HepG2 (cell line): ENCODE measurements around the gene SYTL1. TPM values are rescaled to one million over a fixed set of nuclear protein-coding genes. Genes with fewer than 3 reads are reported as not detected.

Source experiments
- ARNT ChIP-seq: fragments of 450-650 bp; IDR thresholded peaks from 2 replicates; pipeline ENCODE4 v1.6.1; 2017
- DMTF1 ChIP-seq: sonication (generic); formaldehyde crosslinking; IDR thresholded peaks from 2 replicates; pipeline ENCODE4 v1.4.0; 2020; ENCODE audit warnings: mild to moderate bottlenecking, missing genetic modification reagents
- ETV6 ChIP-seq: sonication (generic); formaldehyde crosslinking; conservative IDR thresholded peaks from 2 replicates; pipeline ENCODE4 v1.4.0; 2020; ENCODE audit warnings: missing genetic modification reagents
- FOXJ3 ChIP-seq: sonication (generic); formaldehyde crosslinking; IDR thresholded peaks from 2 replicates; pipeline ENCODE4 v1.4.0; 2020; ENCODE audit warnings: missing genetic modification reagents, mild to moderate bottlenecking, borderline replicate concordance
- GATA4 ChIP-seq: sonication (generic); IDR thresholded peaks from 2 replicates; pipeline ENCODE4 v1.6.1; 2016; ENCODE audit warnings: antibody characterized with exemption, low read depth, borderline replicate concordance
- GTF3A ChIP-seq: sonication (generic); formaldehyde crosslinking; conservative IDR thresholded peaks from 2 replicates; pipeline ENCODE4 v1.4.0; 2020; ENCODE audit warnings: mild to moderate bottlenecking, missing genetic modification reagents
- KLF9 ChIP-seq: IDR thresholded peaks from 2 replicates; pipeline ENCODE4 v1.6.1; 2016; ENCODE audit warnings: low read depth
- MED1 ChIP-seq: sonication (generic); formaldehyde crosslinking; IDR thresholded peaks from 2 replicates; pipeline ENCODE4 v1.4.0; 2020; ENCODE audit warnings: missing genetic modification reagents
- MTA3 ChIP-seq: sonication (generic); formaldehyde crosslinking; IDR thresholded peaks from 2 replicates; pipeline ENCODE4 v1.4.0; 2020; ENCODE audit warnings: missing genetic modification reagents
- NFYB ChIP-seq: sonication (generic); formaldehyde crosslinking; IDR thresholded peaks from 2 replicates; pipeline ENCODE4 v1.4.0; 2020; ENCODE audit warnings: missing genetic modification reagents
- NR2F2 ChIP-seq: IDR thresholded peaks from 2 replicates; pipeline ENCODE4 v1.6.1; 2012; ENCODE audit warnings: low read depth, inconsistent platforms, borderline replicate concordance
- RAD21 ChIP-seq: fragments of 450-650 bp; formaldehyde crosslinking; IDR thresholded peaks from 2 replicates; pipeline ENCODE4 v1.5.0; 2020; ENCODE audit warnings: mild to moderate bottlenecking
- RBFOX2 ChIP-seq: fragments of 200-400 bp; formaldehyde crosslinking; IDR thresholded peaks from 2 replicates; pipeline ENCODE4 v1.6.1; 2017; ENCODE audit warnings: low read depth, mild to moderate bottlenecking, low read length
- SOX5 ChIP-seq: IDR thresholded peaks from 2 replicates; pipeline ENCODE4 v1.6.1; 2016; ENCODE audit warnings: borderline replicate concordance
- SP4 ChIP-seq: sonication (generic); formaldehyde crosslinking; IDR thresholded peaks from 2 replicates; pipeline ENCODE4 v1.8.1; 2023; ENCODE audit warnings: mild to moderate bottlenecking, missing genetic modification reagents
- SPEN ChIP-seq: sonication (generic); formaldehyde crosslinking; IDR thresholded peaks from 2 replicates; pipeline ENCODE4 v1.5.1; 2020; ENCODE audit warnings: low read depth, mild to moderate bottlenecking, missing genetic modification reagents
- TBX3 ChIP-seq: fragments of 450-650 bp; IDR thresholded peaks from 2 replicates; pipeline ENCODE4 v1.6.1; 2017; ENCODE audit warnings: antibody characterized with exemption, mild to moderate bottlenecking, inconsistent platforms, borderline replicate concordance
- TRIM24 ChIP-seq: sonication (generic); formaldehyde crosslinking; IDR thresholded peaks from 2 replicates; pipeline ENCODE4 v1.8.0; 2022; ENCODE audit warnings: mild to moderate bottlenecking, missing genetic modification reagents
- XBP1 ChIP-seq: sonication (generic); formaldehyde crosslinking; IDR thresholded peaks from 2 replicates; pipeline ENCODE4 v1.5.0; 2020; ENCODE audit warnings: missing genetic modification reagents
- ZFY ChIP-seq: sonication (generic); formaldehyde crosslinking; IDR thresholded peaks from 2 replicates; pipeline ENCODE4 v1.4.0; 2020; ENCODE audit warnings: missing genetic modification reagents
- ZNF230 ChIP-seq: sonication (generic); formaldehyde crosslinking; IDR thresholded peaks from 2 replicates; pipeline ENCODE4 v1.4.0; 2020; ENCODE audit warnings: mild to moderate bottlenecking, missing genetic modification reagents
- ZNF253 ChIP-seq: sonication (generic); formaldehyde crosslinking; IDR thresholded peaks from 2 replicates; pipeline ENCODE4 v1.8.0; 2022; ENCODE audit warnings: mild to moderate bottlenecking, missing genetic modification reagents, borderline replicate concordance
- ZSCAN9 ChIP-seq: IDR thresholded peaks from 2 replicates; pipeline ENCODE4 v1.6.1; 2016; ENCODE audit warnings: borderline replicate concordance
- polyA plus RNA-seq, 8 experiments: library from polyadenylated mRNA; depleted of rRNA in 3 of 8; stranded (reverse) in 7 of 8; unstranded in 1 of 8; fragments of >200 nt; fragmentation: Illumina TruSeq in 4 of 8; extraction: Trizol in 4 of 8; gene quantifications; 2 replicates each; pipeline versions ENCODE4 v1.2.1 to v1.2.3, GENCODE V29; 2011 to 2016; ENCODE audit warnings: low read depth in 4 of 8, missing spikeins in 1 of 8, mixed read lengths in 1 of 8; ENCODE audit not compliant: insufficient read depth in 1 of 8
- total RNA-seq, 5 experiments: library from RNA; depleted of rRNA; stranded (reverse); fragments of >200 nt; fragmentation: Illumina TruSeq; extraction: Trizol; gene quantifications; 2 replicates each; pipeline ENCODE4 v1.2.3, GENCODE V29; 2016; ENCODE audit warnings: low read depth in 1 of 5
- TF ChIP-seq, protein P1 (sequence below), 2 experiments: sonication (generic) in 1 of 2; formaldehyde crosslinking in 1 of 2; IDR thresholded peaks; 2 replicates each; pipeline versions ENCODE4 v1.5.1 to v1.6.1; 2011 to 2020; ENCODE audit warnings: borderline replicate concordance in 1 of 2, low read depth in 1 of 2, low read length in 1 of 2, mild to moderate bottlenecking in 1 of 2, missing genetic modification reagents in 1 of 2, moderate library complexity in 1 of 2
- TF ChIP-seq, protein P2 (sequence below): sonication (generic); formaldehyde crosslinking; IDR thresholded peaks from 2 replicates; pipeline ENCODE4 v1.4.0; 2020; ENCODE audit warnings: missing genetic modification reagents, borderline replicate concordance

Gene SYTL1
- total and polyA plus RNA-seq, 2 of the 13 experiments (the other 11 are each of a cell fraction or from before 2014, with no cell fraction given), result 11.1 to 17.8 TPM

GRCh38 chr1:27341525-27342252 is at the start of gene SYTL1 (continued):
- TF ChIP-seq ETV6 (CRISPR knock-in tag) (0 out of 2 replicates have a peak, but pooled peaks have one; percentile 64), SOX5 (no peak), ARNT (no peak), ZSCAN9 (CRISPR knock-in tag) (no peak), TRIM24 (CRISPR knock-in tag) (peak; percentile 18; the same call in 1 of the 2 replicates), NFYB (CRISPR knock-in tag) (no peak), SPEN (CRISPR knock-in tag) (peak; percentile 50), MED1 (CRISPR knock-in tag) (peak; percentile 45), DMTF1 (CRISPR knock-in tag) (no peak), MTA3 (CRISPR knock-in tag) (no peak), NR2F2 (no peak), TBX3 (0 out of 2 replicates have a peak, but pooled peaks have one; percentile 31), KLF9 (CRISPR knock-in tag) (no peak), SP4 (peak; percentile 50; the same call in 1 of the 2 replicates), XBP1 (CRISPR knock-in tag) (no peak), RBFOX2 (0 out of 2 replicates have a peak, but pooled peaks have one; percentile 27), FOXJ3 (CRISPR knock-in tag) (0 out of 2 replicates have a peak, but pooled peaks have one; percentile 26), GTF3A (CRISPR knock-in tag) (no peak), ZNF253 (no peak), GATA4 (no peak), ZFY (peak; percentile 55), RAD21 (no peak), ZNF230 (CRISPR knock-in tag) (no peak)
- TF ChIP-seq, protein P1, sequence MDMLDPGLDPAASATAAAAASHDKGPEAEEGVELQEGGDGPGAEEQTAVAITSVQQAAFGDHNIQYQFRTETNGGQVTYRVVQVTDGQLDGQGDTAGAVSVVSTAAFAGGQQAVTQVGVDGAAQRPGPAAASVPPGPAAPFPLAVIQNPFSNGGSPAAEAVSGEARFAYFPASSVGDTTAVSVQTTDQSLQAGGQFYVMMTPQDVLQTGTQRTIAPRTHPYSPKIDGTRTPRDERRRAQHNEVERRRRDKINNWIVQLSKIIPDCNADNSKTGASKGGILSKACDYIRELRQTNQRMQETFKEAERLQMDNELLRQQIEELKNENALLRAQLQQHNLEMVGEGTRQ (IDR thresholded peaks at IDR 0.05; ENCODE audit: low read depth, low read length), result no peak
- TF ChIP-seq, protein P1 (CRISPR knock-in tag; IDR thresholded peaks at IDR 0.05; ENCODE audit: borderline replicate concordance), result no peak
- TF ChIP-seq, protein P2, sequence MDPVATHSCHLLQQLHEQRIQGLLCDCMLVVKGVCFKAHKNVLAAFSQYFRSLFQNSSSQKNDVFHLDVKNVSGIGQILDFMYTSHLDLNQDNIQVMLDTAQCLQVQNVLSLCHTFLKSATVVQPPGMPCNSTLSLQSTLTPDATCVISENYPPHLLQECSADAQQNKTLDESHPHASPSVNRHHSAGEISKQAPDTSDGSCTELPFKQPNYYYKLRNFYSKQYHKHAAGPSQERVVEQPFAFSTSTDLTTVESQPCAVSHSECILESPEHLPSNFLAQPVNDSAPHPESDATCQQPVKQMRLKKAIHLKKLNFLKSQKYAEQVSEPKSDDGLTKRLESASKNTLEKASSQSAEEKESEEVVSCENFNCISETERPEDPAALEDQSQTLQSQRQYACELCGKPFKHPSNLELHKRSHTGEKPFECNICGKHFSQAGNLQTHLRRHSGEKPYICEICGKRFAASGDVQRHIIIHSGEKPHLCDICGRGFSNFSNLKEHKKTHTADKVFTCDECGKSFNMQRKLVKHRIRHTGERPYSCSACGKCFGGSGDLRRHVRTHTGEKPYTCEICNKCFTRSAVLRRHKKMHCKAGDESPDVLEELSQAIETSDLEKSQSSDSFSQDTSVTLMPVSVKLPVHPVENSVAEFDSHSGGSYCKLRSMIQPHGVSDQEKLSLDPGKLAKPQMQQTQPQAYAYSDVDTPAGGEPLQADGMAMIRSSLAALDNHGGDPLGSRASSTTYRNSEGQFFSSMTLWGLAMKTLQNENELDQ, result no peak
